Measurements from ENCODE around the gene GRK3.

The GRK3 gene

GRCh38 chr22:25660336-25660735, 95.9 kb downstream of the GRK3 start:
- DNase-seq (ENCODE audit: low read depth in 2 of 2), result no peak

GRCh38 chr22:25661073-25661472, 96.6 kb downstream of the GRK3 start:
- no peak for DNase-seq (ENCODE audit: low read depth in 2 of 2)

- DNase-seq (ENCODE audit: low read depth in 2 of 2), result no peak
These were observed 99.2 kb downstream of the GRK3 start for GRCh38 chr22:25663654-25664053.

- no peak for DNase-seq (ENCODE audit: low read depth in 2 of 2)
These were observed 101.8 kb downstream of the GRK3 start for GRCh38 chr22:25666308-25666707.

GRCh38 chr22:25668437-25668836, 104.0 kb downstream of the GRK3 start:
- DNase-seq (ENCODE audit: low read depth in 2 of 2), result peak; percentile 66 to 68

- no peak for DNase-seq (ENCODE audit: low read depth in 2 of 2)
These were observed 105.0 kb downstream of the GRK3 start for GRCh38 chr22:25669253-25670069.

GRCh38 chr22:25670070-25670461, 105.6 kb downstream of the GRK3 start:
- DNase-seq (ENCODE audit: low read depth in 2 of 2), result no peak

GRCh38 chr22:25672289-25673084, 108.0 kb downstream of the GRK3 start:
- no peak for DNase-seq (ENCODE audit: low read depth in 2 of 2)

- DNase-seq (ENCODE audit: low read depth in 2 of 2), result no peak
These were observed 109.2 kb downstream of the GRK3 start for GRCh38 chr22:25673713-25674112.

- DNase-seq (ENCODE audit: low read depth in 2 of 2), result no peak
These were observed 113.2 kb downstream of the GRK3 start for GRCh38 chr22:25677631-25678030.

GRCh38 chr22:25680051-25680450, 115.6 kb downstream of the GRK3 start:
- DNase-seq (ENCODE audit: low read depth in 2 of 2), result no peak

- no peak for DNase-seq (ENCODE audit: low read depth in 2 of 2)
These were observed 116.5 kb downstream of the GRK3 start for GRCh38 chr22:25680956-25681355.

- no peak for DNase-seq (ENCODE audit: low read depth in 2 of 2)
These were observed 117.6 kb downstream of the GRK3 start for GRCh38 chr22:25682109-25682508.

GRCh38 chr22:25688627-25689026, 124.2 kb downstream of the GRK3 start:
- no peak for DNase-seq (ENCODE audit: low read depth in 2 of 2)

- DNase-seq (ENCODE audit: low read depth in 2 of 2), result no peak
These were observed 125.2 kb downstream of the GRK3 start for GRCh38 chr22:25689631-25690030.

- DNase-seq (ENCODE audit: low read depth in 2 of 2), result no peak
These were observed 126.3 kb downstream of the GRK3 start for GRCh38 chr22:25690798-25691197.

- DNase-seq (ENCODE audit: low read depth in 2 of 2), result no peak
These were observed 128.2 kb downstream of the GRK3 start for GRCh38 chr22:25692397-25693267.

- DNase-seq (ENCODE audit: low read depth in 2 of 2), result no peak
These were observed 128.7 kb downstream of the GRK3 start for GRCh38 chr22:25693268-25693565.

- DNase-seq (ENCODE audit: low read depth in 2 of 2), result no peak
These were observed 129.9 kb downstream of the GRK3 start for GRCh38 chr22:25694196-25694907.

- DNase-seq (ENCODE audit: low read depth in 2 of 2), result no peak
These were observed 130.7 kb downstream of the GRK3 start for GRCh38 chr22:25695146-25695545.

- DNase-seq (ENCODE audit: low read depth in 2 of 2), result no peak
These were observed 132.3 kb downstream of the GRK3 start for GRCh38 chr22:25696763-25697162.
